Measurements from ENCODE around the gene TP53TG3D. TPM values are rescaled to one million over a fixed set of nuclear protein-coding genes. Genes with fewer than 3 reads are reported as not detected.
"Not testable (repeated sequence)": the region's sequence is repeated elsewhere in the genome, so short reads cannot be mapped to it uniquely, and the experiment has no call there.

TP53TG3D gene
- under 1 TPM in 2 of 6 donors, not detected in 4; 0.54 to 0.91 TPM for total RNA-seq

GRCh38 chr16:32252986-32253385, at the start of gene TP53TG3D:
Gene TP53TG3D (plus strand): TSS chr16:32253286. CDS start chr16:32253354, 68 bp downstream.
- peak within 1 kb of the TSS in 1 of 4 donors; percentile 32 for H3K4me3 ChIP-seq
- not testable (repeated sequence) for H3K36me3 ChIP-seq; H3K9me3 ChIP-seq; DNase-seq; H3K27ac ChIP-seq; ATAC-seq (ENCODE audit: low FRiP score in 2 of 2); H3K27me3 ChIP-seq; H3K4me1 ChIP-seq
- WGBS, 2 donors, result 13 to 39% methylated on average over 6 to 9 of the region's 26 CpGs

- 24% methylated on average over 5 of the region's 20 CpGs; no CpG with 5 or more reads in 1 of the 2 donors for whole genome bisulfite sequencing, 2 donors
- not testable (repeated sequence) for H3K36me3 ChIP-seq; H3K4me1 ChIP-seq; H3K27me3 ChIP-seq; H3K9me3 ChIP-seq; H3K27ac ChIP-seq; ATAC-seq (ENCODE audit: low FRiP score in 2 of 2); H3K4me3 ChIP-seq
- DNase-seq, result peak in 1 of 2 donors; percentile 19
These were observed 421 bp downstream of the TP53TG3D start for GRCh38 chr16:32253507-32253906.

- H3K27me3 ChIP-seq; H3K36me3 ChIP-seq; H3K4me3 ChIP-seq; DNase-seq; H3K9me3 ChIP-seq; ATAC-seq (ENCODE audit: low FRiP score in 2 of 2); H3K4me1 ChIP-seq; H3K27ac ChIP-seq: not testable (repeated sequence)
- WGBS, 2 donors, result 81 to 95% methylated on average over 3 to 5 of the region's 5 CpGs
These were observed 8.4 kb downstream of the TP53TG3D start for GRCh38 chr16:32261526-32261925.

- H3K36me3 ChIP-seq; H3K9me3 ChIP-seq; H3K4me1 ChIP-seq; H3K27ac ChIP-seq; H3K4me3 ChIP-seq; H3K27me3 ChIP-seq; ATAC-seq (ENCODE audit: low FRiP score in 2 of 2); DNase-seq: not testable (repeated sequence)
- 80% methylated on average over 1 of the region's 10 CpGs; no CpG with 5 or more reads in 1 of the 2 donors for WGBS, 2 donors
These were observed 10.5 kb downstream of the TP53TG3D start for GRCh38 chr16:32263552-32263951.

GRCh38 chr16:32281910-32282309, 28.8 kb downstream of the TP53TG3D start:
- WGBS, 2 donors, result 43 to 72% methylated on average over 1 of the region's 1 CpG
- not testable (repeated sequence) for H3K4me3 ChIP-seq; H3K36me3 ChIP-seq; H3K4me1 ChIP-seq; H3K9me3 ChIP-seq; ATAC-seq (ENCODE audit: low FRiP score in 2 of 2); DNase-seq; H3K27ac ChIP-seq; H3K27me3 ChIP-seq

GRCh38 chr16:32283024-32283423, 29.9 kb downstream of the TP53TG3D start:
- DNase-seq, H3K4me1 ChIP-seq: not testable (repeated sequence)

GRCh38 chr16:32283917-32284495, 30.9 kb downstream of the TP53TG3D start:
- H3K36me3 ChIP-seq; H3K4me1 ChIP-seq; H3K4me3 ChIP-seq; H3K27me3 ChIP-seq; H3K9me3 ChIP-seq; ATAC-seq (ENCODE audit: low FRiP score in 2 of 2); H3K27ac ChIP-seq; DNase-seq: not testable (repeated sequence)
- WGBS, 2 donors, result 79 to 83% methylated on average over 4 to 5 of the region's 5 CpGs

More at GRCh38 chr16:32283024-32283423, 29.9 kb downstream of the TP53TG3D start:
- ATAC-seq (ENCODE audit: low FRiP score in 2 of 2); H3K36me3 ChIP-seq; H3K27me3 ChIP-seq; H3K27ac ChIP-seq; H3K9me3 ChIP-seq; H3K4me3 ChIP-seq: not testable (repeated sequence)

- ATAC-seq (ENCODE audit: low FRiP score in 2 of 2); H3K27ac ChIP-seq; H3K36me3 ChIP-seq; H3K9me3 ChIP-seq; H3K4me3 ChIP-seq; H3K4me1 ChIP-seq; H3K27me3 ChIP-seq: not testable (repeated sequence)
- peak; percentile 24 to 48 for DNase-seq
- 49 to 63% methylated on average over 1 to 3 of the region's 3 CpGs for WGBS, 2 donors
These were observed 32.0 kb downstream of the TP53TG3D start for GRCh38 chr16:32284800-32285796.

GRCh38 chr16:32286193-32286592, 33.1 kb downstream of the TP53TG3D start:
- ATAC-seq (ENCODE audit: low FRiP score in 2 of 2); H3K9me3 ChIP-seq; H3K27ac ChIP-seq; H3K27me3 ChIP-seq; H3K4me3 ChIP-seq; H3K4me1 ChIP-seq; H3K36me3 ChIP-seq: not testable (repeated sequence)
- peak in 1 of 2 donors; percentile 49 for DNase-seq
- WGBS, 2 donors, result 93% methylated on average over 7 of the region's 15 CpGs; no CpG with 5 or more reads in 1 of the 2 donors

GRCh38 chr16:32287743-32288142, 34.7 kb downstream of the TP53TG3D start:
- H3K9me3 ChIP-seq, H3K4me1 ChIP-seq, H3K4me3 ChIP-seq, H3K27me3 ChIP-seq, H3K36me3 ChIP-seq, H3K27ac ChIP-seq: not testable (repeated sequence)
- WGBS, 2 donors, result 76% methylated on average over 7 to 10 of the region's 15 CpGs
- ATAC-seq (ENCODE audit: low FRiP score in 2 of 2) (peak in 1 of 2 donors; percentile 65), DNase-seq (peak in 1 of 2 donors; percentile 42)

GRCh38 chr16:32289197-32289596, 36.1 kb downstream of the TP53TG3D start:
- H3K27ac ChIP-seq, H3K36me3 ChIP-seq, H3K4me1 ChIP-seq, DNase-seq, H3K27me3 ChIP-seq, H3K4me3 ChIP-seq, H3K9me3 ChIP-seq: not testable (repeated sequence)
- WGBS, 2 donors, result 95% methylated on average over 10 of the region's 16 CpGs; no CpG with 5 or more reads in 1 of the 2 donors
- peak in 1 of 2 donors; percentile 57 for ATAC-seq (ENCODE audit: low FRiP score in 2 of 2)

GRCh38 chr16:32302776-32303175, 49.7 kb downstream of the TP53TG3D start:
- H3K27ac ChIP-seq; DNase-seq; H3K4me1 ChIP-seq; H3K4me3 ChIP-seq; H3K36me3 ChIP-seq; ATAC-seq (ENCODE audit: low FRiP score in 2 of 2); H3K9me3 ChIP-seq; H3K27me3 ChIP-seq: not testable (repeated sequence)
- no CpG with 5 or more reads among the region's 4 CpGs for WGBS, 2 donors
